SK-N-SH (cell line): ENCODE measurements around the gene COL23A1.

ENCODE experiments used
- EP300 ChIP-seq, 2 experiments: IDR thresholded peaks; 2 replicates each; pipeline versions ENCODE4 v1.4.0 to v1.6.1; 2012; ENCODE audit warnings: borderline replicate concordance in 1 of 2, low read depth in 1 of 2, low read length in 1 of 2
- FOXM1 ChIP-seq: IDR thresholded peaks from 2 replicates; pipeline ENCODE4 v1.4.0; 2012; ENCODE audit warnings: low read depth, mild to moderate bottlenecking
- POLR2AphosphoS5 ChIP-seq: IDR thresholded peaks from 2 replicates; pipeline ENCODE4 v1.6.1; 2012; ENCODE audit warnings: low read depth, low read length
- RAD21 ChIP-seq: IDR thresholded peaks from 2 replicates; pipeline ENCODE4 v1.6.1; 2012; ENCODE audit warnings: mild to moderate bottlenecking, low read length
- SIN3A ChIP-seq: IDR thresholded peaks from 2 replicates; pipeline ENCODE4 v1.6.1; 2012; ENCODE audit warnings: low read depth, mild to moderate bottlenecking, low read length, moderate library complexity, borderline replicate concordance
- SMC3 ChIP-seq: IDR thresholded peaks from 2 replicates; pipeline ENCODE4 v1.6.1; 2012; ENCODE audit warnings: low read depth, low read length, improper control_type of control experiment
- TAF1 ChIP-seq: IDR thresholded peaks from 2 replicates; pipeline ENCODE4 v1.6.1; 2012; ENCODE audit warnings: low read depth, mild to moderate bottlenecking, low read length, moderate library complexity, borderline replicate concordance
- TEAD4 ChIP-seq: IDR thresholded peaks from 2 replicates; pipeline ENCODE4 v1.4.0; 2012; ENCODE audit warnings: mild to moderate bottlenecking, borderline replicate concordance; ENCODE audit not compliant: insufficient read depth
- TF ChIP-seq, protein P1 (sequence below): fragments of 200-600 bp; sonication (generic); IDR thresholded peaks from 2 replicates; pipeline ENCODE4 v1.6.1; 2017; ENCODE audit warnings: antibody characterized with exemption, mild to moderate bottlenecking, moderate library complexity
- TF ChIP-seq, protein P2 (sequence below): IDR thresholded peaks from 2 replicates; pipeline ENCODE4 v1.4.0; 2012; ENCODE audit warnings: low read depth

DNA sequence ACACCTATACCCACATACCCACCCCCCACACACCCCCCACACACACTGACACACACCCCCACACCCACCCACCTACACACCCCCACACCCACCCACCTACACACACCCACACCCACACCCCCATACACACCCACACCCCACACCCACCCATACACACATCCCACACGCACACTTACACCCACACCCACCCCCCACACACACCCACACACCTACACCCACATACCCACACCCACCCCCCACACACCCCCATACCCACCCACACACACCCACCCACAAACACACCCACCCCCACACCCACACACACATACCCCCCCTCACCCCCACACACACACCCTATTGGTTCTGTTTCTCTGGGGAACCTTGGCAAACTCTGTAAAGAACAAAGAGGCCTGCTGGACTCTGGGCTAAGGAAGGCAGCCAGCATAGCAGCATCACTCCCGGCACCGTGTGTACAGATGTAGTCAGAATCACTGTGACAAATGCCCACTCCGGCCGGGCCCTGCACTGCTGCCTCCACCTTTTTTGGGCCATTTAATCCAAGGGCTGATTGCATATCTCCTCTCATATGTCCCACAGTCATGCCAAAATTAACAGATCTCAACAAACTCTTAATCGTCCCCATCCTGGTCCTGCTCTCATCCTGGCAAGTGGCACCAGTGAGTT lies 42.3 kb downstream of the COL23A1 start:
- TF ChIP-seq, protein P1, sequence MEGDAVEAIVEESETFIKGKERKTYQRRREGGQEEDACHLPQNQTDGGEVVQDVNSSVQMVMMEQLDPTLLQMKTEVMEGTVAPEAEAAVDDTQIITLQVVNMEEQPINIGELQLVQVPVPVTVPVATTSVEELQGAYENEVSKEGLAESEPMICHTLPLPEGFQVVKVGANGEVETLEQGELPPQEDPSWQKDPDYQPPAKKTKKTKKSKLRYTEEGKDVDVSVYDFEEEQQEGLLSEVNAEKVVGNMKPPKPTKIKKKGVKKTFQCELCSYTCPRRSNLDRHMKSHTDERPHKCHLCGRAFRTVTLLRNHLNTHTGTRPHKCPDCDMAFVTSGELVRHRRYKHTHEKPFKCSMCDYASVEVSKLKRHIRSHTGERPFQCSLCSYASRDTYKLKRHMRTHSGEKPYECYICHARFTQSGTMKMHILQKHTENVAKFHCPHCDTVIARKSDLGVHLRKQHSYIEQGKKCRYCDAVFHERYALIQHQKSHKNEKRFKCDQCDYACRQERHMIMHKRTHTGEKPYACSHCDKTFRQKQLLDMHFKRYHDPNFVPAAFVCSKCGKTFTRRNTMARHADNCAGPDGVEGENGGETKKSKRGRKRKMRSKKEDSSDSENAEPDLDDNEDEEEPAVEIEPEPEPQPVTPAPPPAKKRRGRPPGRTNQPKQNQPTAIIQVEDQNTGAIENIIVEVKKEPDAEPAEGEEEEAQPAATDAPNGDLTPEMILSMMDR: no peak
- TF ChIP-seq, protein P2, sequence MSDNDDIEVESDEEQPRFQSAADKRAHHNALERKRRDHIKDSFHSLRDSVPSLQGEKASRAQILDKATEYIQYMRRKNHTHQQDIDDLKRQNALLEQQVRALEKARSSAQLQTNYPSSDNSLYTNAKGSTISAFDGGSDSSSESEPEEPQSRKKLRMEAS: no peak
- TF ChIP-seq RAD21 (no peak), POLR2AphosphoS5 (no peak), SIN3A (no peak), EP300 (IDR thresholded peaks at IDR 0.05; ENCODE audit: borderline replicate concordance in 1 of 2, low read depth in 1 of 2, low read length in 1 of 2) (no peak), SMC3 (no peak), TEAD4 (no peak), FOXM1 (no peak), TAF1 (no peak)
